ENCODE measurements around the gene SPATA6.
"Not testable (repeated sequence)": the region's sequence is repeated elsewhere in the genome, so short reads cannot be mapped to it uniquely, and the experiment has no call there.

The SPATA6 gene

DNA sequence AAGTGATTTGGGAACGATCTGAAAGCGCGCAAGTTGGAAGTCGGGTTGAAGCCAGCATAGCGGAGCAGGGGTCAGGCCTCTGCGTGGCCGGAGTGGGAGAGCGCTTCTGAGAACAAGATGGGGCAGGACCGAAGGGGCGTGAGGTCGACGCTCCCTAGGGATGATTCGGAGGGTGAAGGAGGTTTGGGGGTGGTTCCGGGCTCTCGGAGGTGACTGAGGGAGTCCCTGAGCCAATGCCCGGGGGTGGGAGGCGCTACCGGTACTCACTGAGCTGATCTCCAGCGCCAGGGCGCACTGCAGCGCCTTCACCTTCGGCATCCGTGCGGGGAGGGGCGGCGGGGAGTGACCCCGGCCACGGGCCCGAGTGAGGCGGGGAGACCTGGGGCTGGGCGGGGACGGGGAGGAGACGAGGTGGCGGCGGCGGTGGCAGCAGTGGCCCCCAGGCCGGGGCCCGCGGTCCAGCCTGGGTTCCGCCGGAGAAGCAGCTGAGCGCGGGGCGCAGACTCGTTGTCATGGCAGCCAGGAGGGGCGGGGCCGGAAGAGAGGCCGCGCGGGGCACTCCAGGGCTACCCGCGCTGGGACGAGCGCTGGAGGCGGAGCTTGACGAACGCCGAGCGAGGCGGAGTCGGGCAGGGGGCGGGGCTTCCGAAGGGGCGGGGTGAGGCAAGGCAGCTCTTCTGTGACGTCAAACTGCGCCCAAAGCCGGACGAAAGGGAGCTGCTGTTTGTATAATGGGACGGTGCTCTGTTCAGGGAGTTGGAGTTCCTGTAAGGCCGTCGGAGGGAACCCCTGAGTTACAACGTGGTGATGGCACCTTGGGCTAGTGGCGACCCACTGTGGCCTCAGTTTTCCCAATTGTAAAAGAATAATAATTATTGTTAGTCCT lies at the start of gene SPATA6:
SPATA6 (minus strand) TSS at position 514 of the 886 bp plus-strand sequence; CDS start at position 318, 196 bp downstream.
- no peak for FAIRE-seq
- peak; percentile 67 for DNase-seq (ENCODE audit: insufficient read length, low spot score)
- no peak for TF ChIP-seq POLR2A (IDR thresholded peaks at IDR 0.05; ENCODE audit: low read depth, low read length)

DNA sequence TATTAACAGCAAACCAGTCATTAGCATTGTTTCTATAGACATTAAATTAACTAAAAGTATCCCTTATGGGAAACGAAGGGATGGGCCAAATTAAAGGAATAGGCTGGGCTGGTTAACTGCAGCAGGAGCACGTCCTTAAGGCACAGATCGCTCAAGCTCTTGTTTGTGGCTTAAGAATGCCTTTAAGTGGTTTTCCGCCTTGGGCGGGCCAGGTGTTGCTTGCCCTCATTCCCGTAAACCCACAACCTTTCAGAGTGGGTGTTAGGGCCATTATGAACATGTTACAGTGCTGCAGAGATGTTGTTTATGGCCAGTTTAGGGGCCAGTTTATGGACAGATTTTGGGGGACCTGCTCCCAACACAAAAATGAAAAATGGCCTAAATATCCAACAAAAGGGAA lies 47.9 kb upstream of the SPATA6 start:
- FAIRE-seq; DNase-seq (ENCODE audit: insufficient read length, low spot score): not testable (repeated sequence)

DNA sequence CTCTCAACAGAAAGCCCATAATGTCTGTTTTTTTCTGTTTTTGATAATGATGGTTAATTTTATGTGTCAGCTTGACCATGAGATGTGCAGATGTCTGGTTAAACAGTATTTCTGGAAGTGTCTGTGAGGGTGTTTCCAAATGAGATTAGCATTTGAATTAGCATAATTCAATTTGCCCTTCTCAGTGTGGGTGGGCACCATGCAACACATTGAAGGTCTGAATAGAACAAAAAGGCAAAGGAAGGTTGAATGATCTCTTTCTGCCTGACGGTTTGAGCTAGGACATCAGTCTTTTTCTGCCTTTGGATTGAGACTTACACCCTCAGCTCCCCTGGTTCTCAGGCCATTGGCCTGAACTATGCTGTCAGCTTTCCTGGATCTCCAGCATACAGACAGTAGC lies 34.9 kb upstream of the SPATA6 start:
- DNase-seq (ENCODE audit: insufficient read length, low spot score) (no peak), FAIRE-seq (no peak)
- TF ChIP-seq POLR2A (IDR thresholded peaks at IDR 0.05; ENCODE audit: low read depth, low read length), result no peak

DNA sequence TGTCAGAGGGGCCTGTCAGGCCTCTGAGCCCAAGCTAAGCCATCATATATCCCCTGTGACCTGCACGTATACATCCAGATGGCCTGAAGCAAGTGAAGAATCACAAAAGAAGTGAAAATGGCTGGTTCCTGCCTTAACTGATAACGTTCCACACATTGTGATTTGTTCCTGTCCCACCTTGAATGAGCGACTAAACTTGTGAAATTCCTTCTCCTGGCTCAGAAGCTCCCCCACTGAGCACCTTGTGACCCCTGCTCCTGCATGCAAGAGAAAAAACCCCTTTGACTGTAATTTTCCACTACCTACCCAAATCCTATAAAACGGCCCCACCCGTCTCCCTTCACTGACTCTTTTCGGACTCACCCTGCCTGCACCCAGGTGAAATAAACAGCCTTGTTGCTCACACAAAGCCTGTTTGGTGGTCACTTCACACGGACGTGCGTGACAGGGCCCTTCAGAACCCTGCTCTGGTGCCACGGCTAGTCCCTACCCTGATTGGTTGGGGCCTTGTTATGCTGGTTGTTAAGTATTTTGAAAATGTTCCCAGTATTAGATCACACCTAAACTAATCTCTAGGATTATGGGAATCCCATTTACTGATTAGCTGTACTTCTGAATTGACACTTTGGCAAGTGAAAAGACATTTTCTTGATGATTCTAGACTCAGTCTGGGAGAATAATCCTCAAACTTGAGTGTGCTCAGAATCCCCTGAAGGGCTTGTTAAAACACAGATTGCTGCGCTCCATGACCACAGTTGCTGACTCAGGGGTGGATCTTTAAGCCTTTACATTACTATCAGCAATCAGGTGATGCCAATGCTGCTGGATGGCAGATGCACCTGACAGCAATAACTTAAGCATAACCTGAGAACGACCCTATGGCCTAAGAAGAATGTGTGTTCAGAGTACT lies 28.8 kb upstream of the SPATA6 start:
- FAIRE-seq, result no peak

DNA sequence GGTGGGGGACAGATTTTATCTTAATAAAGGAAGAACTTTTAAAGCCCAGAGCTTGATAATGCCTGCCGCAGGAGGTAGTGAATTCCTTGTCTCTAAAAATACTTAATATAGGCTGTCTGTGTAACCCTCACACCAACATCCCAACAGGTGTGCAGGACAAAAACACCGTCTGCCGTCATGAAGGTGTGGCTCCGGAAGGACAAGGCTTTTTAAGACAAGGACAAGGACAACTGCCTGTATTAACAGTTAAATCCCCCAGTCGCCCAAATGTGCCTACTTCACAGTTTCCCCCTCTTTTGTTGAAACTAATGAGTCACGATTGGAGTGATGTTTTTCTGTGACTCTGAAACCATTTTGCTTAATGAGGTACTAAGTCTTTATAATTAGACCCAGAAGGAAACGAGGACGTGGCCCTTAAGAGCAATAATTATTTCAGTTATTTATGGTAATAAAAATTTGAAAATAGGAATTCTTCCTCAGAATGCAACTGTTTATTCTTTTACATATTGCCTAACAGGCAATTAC lies 27.3 kb upstream of the SPATA6 start:
- no peak for TF ChIP-seq POLR2A (IDR thresholded peaks at IDR 0.05; ENCODE audit: low read depth, low read length)
- no peak for DNase-seq (ENCODE audit: insufficient read length, low spot score)
- FAIRE-seq, result no peak

More for the DNA sequence above, 28.8 kb upstream of the SPATA6 start:
- TF ChIP-seq POLR2A (IDR thresholded peaks at IDR 0.05; ENCODE audit: low read depth, low read length), result no peak
- no peak for DNase-seq (ENCODE audit: insufficient read length, low spot score)

DNA sequence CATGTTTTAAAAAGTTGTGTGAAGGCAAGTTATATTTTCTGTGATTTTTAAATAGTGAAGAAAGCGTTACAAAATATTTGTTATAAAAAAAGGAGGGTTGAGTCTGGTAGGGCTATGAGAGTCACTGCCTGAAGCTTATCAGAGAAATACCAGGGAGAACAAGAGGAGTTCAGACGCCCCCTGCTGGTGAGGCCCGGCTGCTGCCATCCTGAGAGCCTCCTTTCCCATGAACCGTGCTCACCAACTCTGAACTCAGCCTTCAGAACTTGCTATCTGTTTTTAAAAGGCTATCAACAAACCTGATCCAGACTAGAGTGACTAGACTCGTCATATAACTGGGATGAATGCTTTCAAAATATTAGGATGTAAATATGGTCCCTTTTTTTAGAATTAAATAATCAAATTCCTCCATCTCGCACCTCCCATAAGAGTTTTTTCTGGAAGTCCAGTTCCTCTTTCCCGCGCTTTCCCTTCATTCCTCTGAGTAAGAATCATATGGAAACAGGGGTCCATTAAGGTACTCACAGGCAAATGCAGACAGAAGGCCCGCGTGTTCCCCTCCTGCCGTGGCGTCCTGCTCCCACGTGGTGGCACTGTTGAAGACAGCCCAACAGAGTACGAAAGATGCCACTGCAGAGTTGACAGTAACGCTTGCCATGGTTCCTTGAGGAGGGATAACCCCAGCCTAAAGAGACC lies 26.2 kb upstream of the SPATA6 start:
- DNase-seq (ENCODE audit: insufficient read length, low spot score) (peak; percentile 9), FAIRE-seq (no peak)
- TF ChIP-seq POLR2A (IDR thresholded peaks at IDR 0.05; ENCODE audit: low read depth, low read length), result no peak

DNA sequence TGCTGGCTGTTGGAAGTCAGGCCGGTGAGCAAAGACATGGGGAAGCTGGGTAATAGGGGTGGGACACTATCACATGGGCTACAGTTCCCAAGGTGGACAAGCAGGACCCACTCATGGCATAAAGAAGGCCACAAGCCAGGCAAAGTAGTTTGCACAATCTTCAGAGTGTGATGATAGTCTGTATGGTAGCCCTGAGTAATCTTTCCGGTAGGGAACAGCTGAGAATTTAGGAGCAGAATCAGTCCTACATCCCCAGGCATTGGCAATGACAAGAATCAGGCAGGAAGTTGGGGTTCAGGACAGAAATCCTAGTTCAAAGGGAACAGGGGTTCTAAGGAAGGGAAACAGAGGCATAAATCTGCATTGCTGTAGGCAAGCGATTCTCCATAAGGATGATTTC lies 23.9 kb upstream of the SPATA6 start:
- no peak for TF ChIP-seq POLR2A (IDR thresholded peaks at IDR 0.05; ENCODE audit: low read depth, low read length)
- FAIRE-seq, result no peak
- no peak for DNase-seq (ENCODE audit: insufficient read length, low spot score)

DNA sequence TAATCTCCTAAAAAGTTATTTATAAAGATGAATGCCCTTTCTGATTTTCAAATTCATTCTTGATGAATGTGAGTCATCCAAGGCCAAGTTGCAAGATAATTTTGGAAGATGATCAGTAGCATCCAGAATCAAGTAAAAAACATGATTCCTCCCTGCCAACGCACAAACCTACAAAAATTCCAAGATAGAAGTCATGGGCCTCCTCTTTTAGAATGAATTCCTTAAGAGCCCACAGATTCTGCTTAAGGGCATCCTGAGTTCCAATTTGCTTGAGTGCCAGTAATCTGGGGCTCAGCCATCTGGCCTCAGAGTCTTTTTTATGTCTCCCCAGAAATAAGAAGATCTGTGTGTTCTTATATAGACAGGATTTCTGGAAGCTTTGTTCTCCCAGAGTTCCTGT lies 23.2 kb upstream of the SPATA6 start:
- FAIRE-seq (no peak), DNase-seq (ENCODE audit: insufficient read length, low spot score) (no peak)
- TF ChIP-seq POLR2A (IDR thresholded peaks at IDR 0.05; ENCODE audit: low read depth, low read length), result no peak

DNA sequence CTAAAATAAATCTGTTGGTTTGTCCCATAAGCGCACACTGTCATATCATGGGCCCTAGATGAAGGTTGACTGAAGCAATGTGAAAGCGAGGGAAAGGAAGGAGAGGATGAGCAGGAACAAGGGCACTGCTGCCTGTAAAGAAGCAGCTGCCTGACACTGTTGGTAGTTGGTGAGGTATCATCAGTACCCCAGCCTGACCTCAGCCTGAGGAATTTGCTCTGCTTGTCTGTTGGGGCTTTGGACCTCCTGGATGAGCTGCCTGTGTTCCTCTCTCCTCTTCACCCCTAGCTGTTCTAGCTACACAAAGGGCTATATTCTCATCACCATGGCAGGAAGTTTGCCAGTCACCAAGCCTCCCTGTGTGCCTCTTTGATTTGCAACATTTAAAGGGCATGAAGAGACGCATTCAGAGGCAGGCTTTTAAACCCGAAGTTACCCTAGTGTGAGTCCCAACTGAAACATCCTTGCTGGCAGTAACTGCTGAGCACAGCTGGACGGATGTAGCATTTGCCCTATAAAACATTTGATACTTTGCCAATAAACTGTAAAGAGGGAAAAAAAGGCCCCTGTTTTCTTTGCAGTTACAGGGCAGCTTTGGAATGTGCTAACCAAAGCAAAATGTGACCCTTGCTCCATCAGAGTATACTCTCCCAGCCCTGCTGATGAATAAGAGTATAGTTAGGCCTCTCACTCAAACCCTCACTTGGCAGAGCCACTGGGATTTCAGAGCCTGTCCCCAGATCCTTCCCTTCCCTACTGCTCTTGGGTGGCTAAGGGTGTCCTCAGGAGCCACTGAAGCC lies 22.2 kb upstream of the SPATA6 start:
- FAIRE-seq (no peak), DNase-seq (ENCODE audit: insufficient read length, low spot score) (peak; percentile 19)
- TF ChIP-seq POLR2A (IDR thresholded peaks at IDR 0.05; ENCODE audit: low read depth, low read length), result no peak

DNA sequence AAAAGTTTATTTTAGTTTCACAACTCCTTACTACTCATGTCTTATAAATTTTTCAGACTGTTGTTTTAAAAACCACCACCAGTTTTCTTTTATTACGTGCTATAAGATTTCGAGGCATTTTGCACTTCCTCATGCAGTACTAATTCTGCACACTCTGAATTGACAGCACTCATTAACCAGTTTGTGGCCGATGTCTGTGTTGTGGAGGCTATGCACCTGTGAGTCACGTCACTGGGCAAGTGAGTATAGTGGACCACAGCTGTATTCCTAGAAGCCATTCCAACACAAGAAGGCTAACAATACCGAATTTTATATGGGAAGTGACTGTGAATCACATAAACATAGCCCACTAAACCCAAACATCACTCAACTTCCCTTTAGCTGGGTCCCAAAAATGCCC lies 21.0 kb upstream of the SPATA6 start:
- DNase-seq (ENCODE audit: insufficient read length, low spot score) (no peak), FAIRE-seq (no peak)
- no peak for TF ChIP-seq POLR2A (IDR thresholded peaks at IDR 0.05; ENCODE audit: low read depth, low read length)

DNA sequence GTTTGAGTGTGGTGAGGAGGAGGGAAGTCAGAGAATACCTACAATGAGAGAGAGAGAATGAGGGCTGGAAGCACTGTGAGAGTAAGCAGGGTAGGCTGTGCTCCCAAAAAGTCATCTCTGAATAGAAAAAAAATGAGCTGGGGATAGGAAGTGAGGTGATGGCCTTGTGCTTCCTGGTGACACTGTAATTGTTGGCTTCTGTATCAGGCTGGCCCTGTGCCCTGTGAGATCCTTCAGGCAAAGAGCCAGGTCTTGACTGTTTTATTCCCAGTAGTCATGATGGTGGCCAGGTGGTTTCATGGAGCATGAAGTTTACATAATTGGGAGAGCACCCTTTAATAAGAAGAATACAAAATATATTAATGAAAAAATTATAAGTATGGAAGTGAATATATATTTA lies 20.4 kb upstream of the SPATA6 start:
- DNase-seq (ENCODE audit: insufficient read length, low spot score), result no peak
- TF ChIP-seq POLR2A (IDR thresholded peaks at IDR 0.05; ENCODE audit: low read depth, low read length), result no peak
- no peak for FAIRE-seq

DNA sequence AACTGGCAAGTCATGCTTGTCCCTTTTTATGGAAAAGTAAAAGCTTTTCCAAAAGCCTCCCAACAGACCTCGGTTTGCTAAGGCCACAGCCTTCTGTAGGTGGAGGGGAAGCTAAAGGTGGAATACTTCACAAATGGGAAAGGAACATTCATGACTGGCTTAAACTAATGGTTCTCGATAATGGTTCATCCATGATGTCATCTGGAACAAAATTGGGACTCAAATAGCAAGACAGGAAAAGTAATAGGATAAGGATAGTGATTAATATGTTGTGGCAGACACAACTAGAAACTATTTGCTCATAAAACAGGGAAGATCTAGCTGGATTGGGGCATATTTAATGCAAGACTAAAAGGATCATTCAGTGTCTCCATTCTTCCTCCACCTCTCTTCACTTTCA lies 16.7 kb upstream of the SPATA6 start:
- no peak for TF ChIP-seq POLR2A (IDR thresholded peaks at IDR 0.05; ENCODE audit: low read depth, low read length)
- FAIRE-seq (no peak), DNase-seq (ENCODE audit: insufficient read length, low spot score) (no peak)

DNA sequence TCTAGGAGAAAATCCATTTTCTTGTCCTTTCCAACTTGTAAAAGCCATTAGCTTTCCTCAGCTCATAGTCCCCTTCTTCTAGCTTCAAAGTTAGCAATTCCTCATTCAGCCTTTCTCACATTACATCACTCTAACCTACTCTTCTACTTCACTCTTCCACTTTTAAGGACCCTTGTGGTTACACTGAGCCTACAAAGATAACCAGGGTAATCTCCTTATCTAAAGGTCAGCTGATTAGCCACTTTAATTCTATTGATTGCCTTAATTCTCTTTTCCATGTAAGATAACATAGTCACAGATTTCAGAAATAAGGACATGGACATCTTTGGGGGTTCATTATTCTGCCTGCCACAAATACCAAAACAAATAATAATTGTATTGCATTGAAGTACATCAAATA lies 8.5 kb upstream of the SPATA6 start:
- no peak for FAIRE-seq

DNA sequence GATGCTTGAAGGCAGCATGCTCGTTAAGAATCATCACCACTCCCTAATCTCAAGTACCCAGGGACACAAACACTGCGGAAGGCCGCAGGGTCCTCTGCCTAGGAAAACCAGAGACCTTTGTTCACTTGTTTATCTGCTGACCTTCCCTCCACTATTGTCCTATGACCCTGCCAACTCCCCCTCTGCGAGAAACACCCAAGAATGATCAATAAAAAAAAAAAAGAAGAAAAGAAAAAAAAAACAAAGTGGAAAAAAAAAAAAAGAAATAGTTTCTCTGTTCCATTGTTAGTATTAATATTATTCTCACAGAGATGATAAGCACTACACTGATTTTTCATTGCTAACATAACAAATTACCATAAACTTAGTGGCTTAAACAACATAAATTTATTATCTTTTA lies 8.0 kb upstream of the SPATA6 start:
- not testable (repeated sequence) for DNase-seq (ENCODE audit: insufficient read length, low spot score); FAIRE-seq

More for the DNA sequence above, 8.5 kb upstream of the SPATA6 start:
- DNase-seq (ENCODE audit: insufficient read length, low spot score), result no peak
- TF ChIP-seq POLR2A (IDR thresholded peaks at IDR 0.05; ENCODE audit: low read depth, low read length), result no peak
